OCI-LY1 (cell line): ENCODE measurements around the gene ARL10.

Experiments used
- H2AFZ ChIP-seq: fragments of 200-600 bp; sonication (generic), shearing (Covaris generic); 2 replicates; pipeline ENCODE4 v1.6.0; 2014; ENCODE audit warnings: antibody characterized with exemption, mild to moderate bottlenecking, low read length
- H3F3A ChIP-seq: fragments of 200-600 bp; sonication (generic), shearing (Covaris generic); 2 replicates; pipeline ENCODE4 v1.6.0; 2014; ENCODE audit warnings: mild to moderate bottlenecking, antibody characterized with exemption, low read length, moderate library complexity; ENCODE audit not compliant: insufficient read depth
- H3K27ac ChIP-seq: fragments of 200-600 bp; sonication (generic); 2 replicates; pipeline ENCODE4 v1.5.1; 2014; ENCODE audit warnings: low read length, mixed run types, mild to moderate bottlenecking, low read depth; ENCODE audit not compliant: poor library complexity, severe bottlenecking
- H3K27me3 ChIP-seq: fragments of 200-600 bp; sonication (generic); 2 replicates; pipeline ENCODE4 v1.6.0; 2014; ENCODE audit warnings: antibody characterized with exemption, mild to moderate bottlenecking, low read length, moderate library complexity; ENCODE audit not compliant: insufficient read depth
- H3K36me3 ChIP-seq: fragments of 200-600 bp; sonication (generic); 2 replicates; pipeline ENCODE4 v1.6.1; 2014; ENCODE audit warnings: mild to moderate bottlenecking, antibody characterized with exemption, low read length, moderate library complexity, mixed read lengths; ENCODE audit not compliant: insufficient read depth
- H3K4me1 ChIP-seq: fragments of 200-600 bp; sonication (generic); 2 replicates; pipeline ENCODE4 v1.5.1; 2014; ENCODE audit warnings: mild to moderate bottlenecking, low read length, moderate library complexity; ENCODE audit not compliant: insufficient read depth, severe bottlenecking
- H3K4me2 ChIP-seq: fragments of 200-600 bp; sonication (generic), shearing (Covaris generic); 2 replicates; pipeline ENCODE4 v1.6.1; 2014; ENCODE audit warnings: low read length
- H3K4me3 ChIP-seq: fragments of 200-600 bp; sonication (generic); 2 replicates; pipeline ENCODE4 v1.5.1; 2014; ENCODE audit warnings: low read length, low read depth, mild to moderate bottlenecking, mixed read lengths; ENCODE audit not compliant: poor library complexity, severe bottlenecking
- H3K79me2 ChIP-seq: fragments of 200-600 bp; shearing (Covaris generic); 2 replicates; pipeline ENCODE4 v1.6.1; 2016; ENCODE audit warnings: mixed run types, low read length, mixed read lengths; ENCODE audit not compliant: insufficient read depth
- H3K9ac ChIP-seq: fragments of 200-600 bp; sonication (generic), shearing (Covaris generic); 2 replicates; pipeline ENCODE4 v1.6.1; 2014; ENCODE audit warnings: mild to moderate bottlenecking, low read length, mixed read lengths
- H3K9me2 ChIP-seq: fragments of 200-600 bp; sonication (generic), shearing (Covaris generic); 2 replicates; pipeline ENCODE4 v1.6.1; 2014; ENCODE audit warnings: low read depth, mild to moderate bottlenecking, low read length, mixed read lengths
- H3K9me3 ChIP-seq: fragments of 200-600 bp; shearing (Covaris generic); 2 replicates; pipeline ENCODE4 v1.6.1; 2014; ENCODE audit warnings: low read length, mixed read lengths
- H4K20me1 ChIP-seq: fragments of 200-600 bp; sonication (generic), shearing (Covaris generic); 2 replicates; pipeline ENCODE4 v1.6.0; 2016; ENCODE audit warnings: mild to moderate bottlenecking, low read length; ENCODE audit not compliant: insufficient read depth
- EZH2 ChIP-seq: fragments of 200-600 bp; sonication (generic), shearing (Covaris generic); IDR thresholded peaks from 2 replicates; pipeline ENCODE4 v1.8.0; 2017; ENCODE audit warnings: borderline replicate concordance, mixed run types, mild to moderate bottlenecking, antibody characterized with exemption, low read length, moderate library complexity, mixed read lengths
- TF ChIP-seq, protein P1 (sequence below): fragments of 200-600 bp; sonication (generic), shearing (Covaris generic); IDR thresholded peaks from 2 replicates; pipeline ENCODE4 v1.5.1; 2017; ENCODE audit warnings: mild to moderate bottlenecking, antibody characterized with exemption, low read length, moderate library complexity, mixed read lengths

The ARL10 gene

DNA sequence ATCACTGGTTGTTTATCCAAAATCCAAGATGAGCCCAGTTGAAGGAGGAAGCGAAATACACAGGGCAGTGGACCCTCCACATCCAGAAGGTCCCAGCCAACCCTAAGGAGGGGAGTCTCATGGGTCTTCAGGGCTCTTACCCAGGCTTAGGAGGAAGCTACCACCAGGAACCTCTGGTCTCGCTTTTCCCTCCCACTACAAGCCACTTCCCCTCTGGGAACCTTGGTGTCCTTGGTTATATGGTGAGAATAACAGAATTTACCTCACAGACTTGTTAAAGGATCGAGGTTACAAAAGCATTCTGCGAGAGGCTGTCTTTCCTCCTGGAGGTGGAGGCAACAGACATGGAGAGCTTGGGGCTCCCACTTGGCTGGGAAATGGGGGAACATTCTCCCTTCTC lies 26.7 kb downstream of the ARL10 start:
- H3K9me3 ChIP-seq: no peaks in the 10 kb centered on the region
- no peaks in the 10 kb centered on the region for H3K9me2 ChIP-seq
- peaks cover 50% of the 10 kb centered on the region; the same call in 1 of the 2 replicates for H3K36me3 ChIP-seq
- H3K4me3 ChIP-seq: no peak overlapping the region
- no peak overlapping the region for H3K27ac ChIP-seq
- peaks cover 14% of the 10 kb centered on the region for H3K79me2 ChIP-seq
- TF ChIP-seq, protein P1, sequence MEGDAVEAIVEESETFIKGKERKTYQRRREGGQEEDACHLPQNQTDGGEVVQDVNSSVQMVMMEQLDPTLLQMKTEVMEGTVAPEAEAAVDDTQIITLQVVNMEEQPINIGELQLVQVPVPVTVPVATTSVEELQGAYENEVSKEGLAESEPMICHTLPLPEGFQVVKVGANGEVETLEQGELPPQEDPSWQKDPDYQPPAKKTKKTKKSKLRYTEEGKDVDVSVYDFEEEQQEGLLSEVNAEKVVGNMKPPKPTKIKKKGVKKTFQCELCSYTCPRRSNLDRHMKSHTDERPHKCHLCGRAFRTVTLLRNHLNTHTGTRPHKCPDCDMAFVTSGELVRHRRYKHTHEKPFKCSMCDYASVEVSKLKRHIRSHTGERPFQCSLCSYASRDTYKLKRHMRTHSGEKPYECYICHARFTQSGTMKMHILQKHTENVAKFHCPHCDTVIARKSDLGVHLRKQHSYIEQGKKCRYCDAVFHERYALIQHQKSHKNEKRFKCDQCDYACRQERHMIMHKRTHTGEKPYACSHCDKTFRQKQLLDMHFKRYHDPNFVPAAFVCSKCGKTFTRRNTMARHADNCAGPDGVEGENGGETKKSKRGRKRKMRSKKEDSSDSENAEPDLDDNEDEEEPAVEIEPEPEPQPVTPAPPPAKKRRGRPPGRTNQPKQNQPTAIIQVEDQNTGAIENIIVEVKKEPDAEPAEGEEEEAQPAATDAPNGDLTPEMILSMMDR: no peak
- TF ChIP-seq EZH2: no peak
- no peak overlapping the region for H3K4me2 ChIP-seq
- H3K4me1 ChIP-seq: peaks cover 16% of the 10 kb centered on the region
- no peaks in the 10 kb centered on the region for H3F3A ChIP-seq
- H3K9ac ChIP-seq: no peak overlapping the region
- H2AFZ ChIP-seq: no peak overlapping the region
- H3K27me3 ChIP-seq: no peaks in the 10 kb centered on the region
- no peaks in the 10 kb centered on the region for H4K20me1 ChIP-seq

DNA sequence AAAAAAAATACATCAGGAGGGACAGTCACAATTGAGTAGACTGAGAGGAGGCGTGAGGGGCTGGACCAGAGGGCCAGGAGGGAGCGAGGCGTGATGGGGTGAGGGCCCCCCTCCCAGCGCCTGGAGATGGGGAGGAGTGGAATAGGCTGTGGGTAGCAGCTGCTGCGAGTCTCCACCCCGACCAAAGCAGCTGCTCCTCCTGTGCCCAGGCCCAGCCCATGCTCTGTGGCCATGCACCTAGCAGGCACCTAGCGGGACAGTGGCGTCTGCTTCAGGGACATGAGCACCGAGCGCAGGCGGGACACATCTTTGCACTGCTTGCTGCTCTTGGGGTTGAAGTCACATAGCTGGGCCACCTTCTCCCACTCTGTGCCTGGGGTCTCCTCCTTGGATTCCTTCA lies 27.2 kb downstream of the ARL10 start:
- Histone ChIP-seq H3K4me2 (no peak overlapping the region), H3K36me3 (peaks cover 46% of the 10 kb centered on the region; the same call in 1 of the 2 replicates), H3K4me3 (no peak overlapping the region), H3K27ac (no peak overlapping the region), H3K9me2 (no peaks in the 10 kb centered on the region), H3K79me2 (peaks cover 9% of the 10 kb centered on the region), H3K27me3 (no peaks in the 10 kb centered on the region), H2AFZ (no peak overlapping the region), H4K20me1 (no peaks in the 10 kb centered on the region), H3K9me3 (no peaks in the 10 kb centered on the region), H3F3A (no peaks in the 10 kb centered on the region), H3K9ac (no peak overlapping the region), H3K4me1 (peaks cover 11% of the 10 kb centered on the region)
- TF ChIP-seq, protein P1: no peak
- no peak for TF ChIP-seq EZH2

DNA sequence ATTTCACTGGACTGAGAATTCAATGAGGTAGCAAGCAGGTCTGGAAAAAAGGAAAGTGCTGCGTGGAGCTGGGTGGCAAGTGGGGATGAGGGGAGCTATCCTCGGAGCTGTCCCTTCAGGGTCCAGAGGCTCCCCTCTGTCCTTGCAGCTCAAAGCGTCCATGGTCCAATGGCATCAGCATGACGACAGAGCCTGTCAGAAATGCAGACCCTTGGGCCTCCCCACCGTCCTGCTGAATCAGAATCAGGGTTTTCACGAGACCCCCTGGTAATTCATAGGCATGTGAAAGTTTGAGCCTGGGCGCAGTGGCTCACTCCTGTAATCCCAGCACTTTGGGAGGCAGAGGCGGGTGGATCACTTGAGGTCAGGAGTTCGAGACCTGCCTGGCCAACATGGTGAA lies 28.8 kb downstream of the ARL10 start:
- Histone ChIP-seq H4K20me1 (no peaks in the 10 kb centered on the region), H3K27me3 (no peaks in the 10 kb centered on the region), H3K27ac (no peak overlapping the region), H3K4me2 (no peak overlapping the region), H3K9ac (no peak overlapping the region), H3K9me2 (no peaks in the 10 kb centered on the region), H3K36me3 (peaks cover 41% of the 10 kb centered on the region; the same call in 1 of the 2 replicates), H3K79me2 (no peaks in the 10 kb centered on the region), H2AFZ (no peak overlapping the region), H3K4me1 (peaks cover 9% of the 10 kb centered on the region), H3K9me3 (no peaks in the 10 kb centered on the region), H3F3A (no peaks in the 10 kb centered on the region), H3K4me3 (no peak overlapping the region)
- no peak for TF ChIP-seq EZH2
- TF ChIP-seq, protein P1: no peak
